K562 (cell line): ENCODE results near the gene VPS16. TPM values are rescaled to one million over a fixed set of nuclear protein-coding genes. Genes with fewer than 3 reads are reported as not detected.

ENCODE experiments used
- HLTF ChIP-seq: fragments of 450-650 bp; IDR thresholded peaks from 2 replicates; pipeline ENCODE4 v1.6.1; 2016
- PHF8 ChIP-seq: fragments of 200-600 bp; sonication (generic); IDR thresholded peaks from 2 replicates; pipeline ENCODE4 v1.6.1; 2012; ENCODE audit warnings: mixed run types, mild to moderate bottlenecking, inconsistent platforms, low read length, moderate library complexity, borderline replicate concordance
- SMARCA5 ChIP-seq: fragments of 450-650 bp; IDR thresholded peaks from 2 replicates; pipeline ENCODE4 v1.6.1; 2016
- ZNF507 ChIP-seq: conservative IDR thresholded peaks from 2 replicates; pipeline ENCODE4 v1.6.1; 2017; ENCODE audit warnings: missing genetic modification characterization, missing compliant biosample characterization
- ZNF561 ChIP-seq: fragments of 450-650 bp; formaldehyde crosslinking; conservative IDR thresholded peaks from 2 replicates; pipeline ENCODE4 v1.4.0; 2020; ENCODE audit warnings: mild to moderate bottlenecking, moderate library complexity
- ZNF764 ChIP-seq: fragments of 250-450 bp; sonication (Bioruptor Pico); IDR thresholded peaks from 2 replicates; pipeline ENCODE4 v1.4.0; 2020; ENCODE audit warnings: low read depth, mild to moderate bottlenecking, moderate library complexity
- polyA plus RNA-seq, 8 experiments: library from polyadenylated mRNA; depleted of rRNA in 4 of 8; stranded (reverse) in 5 of 8; unstranded in 3 of 8; fragments of >200 nt; fragmentation: Nextera tagmentation in 2 of 8; fragmentation: Illumina TruSeq in 1 of 8; extraction: Ambion mirVana in 2 of 8; extraction: Trizol in 1 of 8; gene quantifications; 2 replicates each; pipeline versions ENCODE4 v1.2.1 to v1.2.3, GENCODE V29; 2011 to 2014; ENCODE audit warnings: inconsistent platforms in 1 of 8, missing spikeins in 1 of 8
- total RNA-seq, 7 experiments: library from RNA; depleted of rRNA in 6 of 7; stranded (reverse); fragments of >200 nt in 6 of 7; fragmentation: Illumina TruSeq in 2 of 7; extraction: Trizol in 2 of 7; gene quantifications; 2 replicates each; pipeline versions ENCODE4 v1.2.1 to v1.2.3, GENCODE V29; 2011 to 2021; ENCODE audit warnings: low replicate concordance in 1 of 7
- TF ChIP-seq, protein P1 (sequence below): fragments of 200-600 bp; sonication (generic); IDR thresholded peaks from one replicate; pipeline ENCODE4 v1.6.1; 2012; ENCODE audit warnings: mild to moderate bottlenecking, low read depth, low read length, inconsistent platforms

Gene VPS16
- total and polyA plus RNA-seq, 9 of the 15 experiments (the other 6 are each of a cell fraction or from before 2014, with no cell fraction given) = 6.8 to 24.7 (median 14.0) TPM

DNA sequence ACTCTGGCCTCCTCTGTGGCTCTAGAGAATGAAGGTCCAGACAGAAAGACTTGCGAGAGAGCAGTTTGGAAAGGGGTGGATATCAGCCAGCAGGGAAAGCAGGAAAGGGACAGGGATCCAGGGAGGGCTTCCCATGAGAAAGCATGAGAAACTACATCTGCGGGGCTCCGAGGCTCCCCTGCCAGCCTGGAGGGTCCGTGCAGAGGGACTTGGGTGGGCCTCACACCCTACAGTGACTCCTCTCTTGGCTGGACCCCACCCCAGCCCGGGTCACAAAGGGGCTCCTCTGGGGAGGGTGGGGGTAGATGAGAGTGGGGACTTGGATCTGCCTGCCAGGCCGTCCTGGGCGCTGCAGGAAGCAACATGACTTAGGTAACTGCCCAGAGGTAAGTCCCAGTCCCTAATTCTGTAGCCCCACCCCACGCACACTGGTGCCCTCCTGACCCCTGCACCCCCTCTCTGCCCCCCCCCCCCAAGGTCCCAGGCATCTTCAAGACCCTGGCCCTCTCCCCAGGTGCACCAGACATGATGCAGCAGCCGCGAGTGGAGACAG lies 24.4 kb upstream of the VPS16 start, which contains the start of gene TMEM239 (continued):
- TF ChIP-seq, protein P1, sequence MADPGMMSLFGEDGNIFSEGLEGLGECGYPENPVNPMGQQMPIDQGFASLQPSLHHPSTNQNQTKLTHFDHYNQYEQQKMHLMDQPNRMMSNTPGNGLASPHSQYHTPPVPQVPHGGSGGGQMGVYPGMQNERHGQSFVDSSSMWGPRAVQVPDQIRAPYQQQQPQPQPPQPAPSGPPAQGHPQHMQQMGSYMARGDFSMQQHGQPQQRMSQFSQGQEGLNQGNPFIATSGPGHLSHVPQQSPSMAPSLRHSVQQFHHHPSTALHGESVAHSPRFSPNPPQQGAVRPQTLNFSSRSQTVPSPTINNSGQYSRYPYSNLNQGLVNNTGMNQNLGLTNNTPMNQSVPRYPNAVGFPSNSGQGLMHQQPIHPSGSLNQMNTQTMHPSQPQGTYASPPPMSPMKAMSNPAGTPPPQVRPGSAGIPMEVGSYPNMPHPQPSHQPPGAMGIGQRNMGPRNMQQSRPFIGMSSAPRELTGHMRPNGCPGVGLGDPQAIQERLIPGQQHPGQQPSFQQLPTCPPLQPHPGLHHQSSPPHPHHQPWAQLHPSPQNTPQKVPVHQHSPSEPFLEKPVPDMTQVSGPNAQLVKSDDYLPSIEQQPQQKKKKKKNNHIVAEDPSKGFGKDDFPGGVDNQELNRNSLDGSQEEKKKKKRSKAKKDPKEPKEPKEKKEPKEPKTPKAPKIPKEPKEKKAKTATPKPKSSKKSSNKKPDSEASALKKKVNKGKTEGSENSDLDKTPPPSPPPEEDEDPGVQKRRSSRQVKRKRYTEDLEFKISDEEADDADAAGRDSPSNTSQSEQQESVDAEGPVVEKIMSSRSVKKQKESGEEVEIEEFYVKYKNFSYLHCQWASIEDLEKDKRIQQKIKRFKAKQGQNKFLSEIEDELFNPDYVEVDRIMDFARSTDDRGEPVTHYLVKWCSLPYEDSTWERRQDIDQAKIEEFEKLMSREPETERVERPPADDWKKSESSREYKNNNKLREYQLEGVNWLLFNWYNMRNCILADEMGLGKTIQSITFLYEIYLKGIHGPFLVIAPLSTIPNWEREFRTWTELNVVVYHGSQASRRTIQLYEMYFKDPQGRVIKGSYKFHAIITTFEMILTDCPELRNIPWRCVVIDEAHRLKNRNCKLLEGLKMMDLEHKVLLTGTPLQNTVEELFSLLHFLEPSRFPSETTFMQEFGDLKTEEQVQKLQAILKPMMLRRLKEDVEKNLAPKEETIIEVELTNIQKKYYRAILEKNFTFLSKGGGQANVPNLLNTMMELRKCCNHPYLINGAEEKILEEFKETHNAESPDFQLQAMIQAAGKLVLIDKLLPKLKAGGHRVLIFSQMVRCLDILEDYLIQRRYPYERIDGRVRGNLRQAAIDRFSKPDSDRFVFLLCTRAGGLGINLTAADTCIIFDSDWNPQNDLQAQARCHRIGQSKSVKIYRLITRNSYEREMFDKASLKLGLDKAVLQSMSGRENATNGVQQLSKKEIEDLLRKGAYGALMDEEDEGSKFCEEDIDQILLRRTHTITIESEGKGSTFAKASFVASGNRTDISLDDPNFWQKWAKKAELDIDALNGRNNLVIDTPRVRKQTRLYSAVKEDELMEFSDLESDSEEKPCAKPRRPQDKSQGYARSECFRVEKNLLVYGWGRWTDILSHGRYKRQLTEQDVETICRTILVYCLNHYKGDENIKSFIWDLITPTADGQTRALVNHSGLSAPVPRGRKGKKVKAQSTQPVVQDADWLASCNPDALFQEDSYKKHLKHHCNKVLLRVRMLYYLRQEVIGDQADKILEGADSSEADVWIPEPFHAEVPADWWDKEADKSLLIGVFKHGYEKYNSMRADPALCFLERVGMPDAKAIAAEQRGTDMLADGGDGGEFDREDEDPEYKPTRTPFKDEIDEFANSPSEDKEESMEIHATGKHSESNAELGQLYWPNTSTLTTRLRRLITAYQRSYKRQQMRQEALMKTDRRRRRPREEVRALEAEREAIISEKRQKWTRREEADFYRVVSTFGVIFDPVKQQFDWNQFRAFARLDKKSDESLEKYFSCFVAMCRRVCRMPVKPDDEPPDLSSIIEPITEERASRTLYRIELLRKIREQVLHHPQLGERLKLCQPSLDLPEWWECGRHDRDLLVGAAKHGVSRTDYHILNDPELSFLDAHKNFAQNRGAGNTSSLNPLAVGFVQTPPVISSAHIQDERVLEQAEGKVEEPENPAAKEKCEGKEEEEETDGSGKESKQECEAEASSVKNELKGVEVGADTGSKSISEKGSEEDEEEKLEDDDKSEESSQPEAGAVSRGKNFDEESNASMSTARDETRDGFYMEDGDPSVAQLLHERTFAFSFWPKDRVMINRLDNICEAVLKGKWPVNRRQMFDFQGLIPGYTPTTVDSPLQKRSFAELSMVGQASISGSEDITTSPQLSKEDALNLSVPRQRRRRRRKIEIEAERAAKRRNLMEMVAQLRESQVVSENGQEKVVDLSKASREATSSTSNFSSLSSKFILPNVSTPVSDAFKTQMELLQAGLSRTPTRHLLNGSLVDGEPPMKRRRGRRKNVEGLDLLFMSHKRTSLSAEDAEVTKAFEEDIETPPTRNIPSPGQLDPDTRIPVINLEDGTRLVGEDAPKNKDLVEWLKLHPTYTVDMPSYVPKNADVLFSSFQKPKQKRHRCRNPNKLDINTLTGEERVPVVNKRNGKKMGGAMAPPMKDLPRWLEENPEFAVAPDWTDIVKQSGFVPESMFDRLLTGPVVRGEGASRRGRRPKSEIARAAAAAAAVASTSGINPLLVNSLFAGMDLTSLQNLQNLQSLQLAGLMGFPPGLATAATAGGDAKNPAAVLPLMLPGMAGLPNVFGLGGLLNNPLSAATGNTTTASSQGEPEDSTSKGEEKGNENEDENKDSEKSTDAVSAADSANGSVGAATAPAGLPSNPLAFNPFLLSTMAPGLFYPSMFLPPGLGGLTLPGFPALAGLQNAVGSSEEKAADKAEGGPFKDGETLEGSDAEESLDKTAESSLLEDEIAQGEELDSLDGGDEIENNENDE = no peak
- no peak for TF ChIP-seq SMARCA5
- TF ChIP-seq ZNF764 (CRISPR knock-in tag) = no peak
- TF ChIP-seq HLTF = no peak
- TF ChIP-seq ZNF507 (tag) = no peak
- no peak for TF ChIP-seq PHF8
- no peak for TF ChIP-seq ZNF561 (CRISPR knock-in tag)
- TF ChIP-seq, all 486 proteins: peak for 0
